ENCODE measurements around the gene C2CD4A.

Gene C2CD4A

GRCh38 chr15:62060113-62060895 lies 6.5 kb upstream of the C2CD4A start, which contains the start of gene VPS13C:
Gene VPS13C, minus strand, starts transcription at chr15:62060447. Its CDS starts 73 bp downstream, at chr15:62060374.
- peak; percentile 94 for DNase-seq

GRCh38 chr15:62060896-62061280 lies 5.9 kb upstream of the C2CD4A start:
- DNase-seq, result no peak

- no peak for DNase-seq
These were observed 2.7 kb upstream of the C2CD4A start for GRCh38 chr15:62063825-62064635.

GRCh38 chr15:62067448-62068044 lies 769 bp downstream of the C2CD4A start:
- DNase-seq, result no peak

- DNase-seq, result no peak
These were observed 1.5 kb downstream of the C2CD4A start for GRCh38 chr15:62068071-62068809.

GRCh38 chr15:62068810-62069167 lies 2.0 kb downstream of the C2CD4A start:
- DNase-seq, result no peak

- DNase-seq, result no peak
These were observed 2.8 kb downstream of the C2CD4A start for GRCh38 chr15:62069551-62069950.

- peak; percentile 56 for DNase-seq
These were observed 5.0 kb downstream of the C2CD4A start for GRCh38 chr15:62071711-62072308.

GRCh38 chr15:62075595-62076277 lies 9.0 kb downstream of the C2CD4A start:
- DNase-seq, result no peak

- no peak for DNase-seq
These were observed 12.8 kb downstream of the C2CD4A start for GRCh38 chr15:62079594-62079993.

- no peak for DNase-seq
These were observed 16.7 kb downstream of the C2CD4A start for GRCh38 chr15:62083194-62084154.

- DNase-seq, result no peak
These were observed 19.0 kb downstream of the C2CD4A start for GRCh38 chr15:62085740-62086139.

- no peak for DNase-seq
These were observed 21.0 kb downstream of the C2CD4A start for GRCh38 chr15:62087671-62088352.

- DNase-seq, result no peak
These were observed 21.5 kb downstream of the C2CD4A start for GRCh38 chr15:62088353-62088693.

- DNase-seq, result no peak
These were observed 22.8 kb downstream of the C2CD4A start for GRCh38 chr15:62089616-62090015.

GRCh38 chr15:62090988-62091387 lies 24.2 kb downstream of the C2CD4A start:
- DNase-seq, result no peak

GRCh38 chr15:62093809-62094208 lies 27.0 kb downstream of the C2CD4A start:
- no peak for DNase-seq

- DNase-seq, result no peak
These were observed 27.6 kb downstream of the C2CD4A start for GRCh38 chr15:62094388-62094787.

GRCh38 chr15:62099094-62099601 lies 32.4 kb downstream of the C2CD4A start:
- no peak for DNase-seq

- DNase-seq, result no peak
These were observed 36.7 kb downstream of the C2CD4A start for GRCh38 chr15:62103431-62103830.

Data from CD4-positive, alpha-beta T cell treated with Interleukin-21 for 1 hour (primary cell).